GM19397 (cell line): ENCODE results near the gene NCOA4.
"Not testable (repeated sequence)": the region's sequence is repeated elsewhere in the genome, so short reads cannot be mapped to it uniquely, and the experiment has no call there.

Source experiments
- ATAC-seq: cut with Tn5 transposase; IDR thresholded peaks from one replicate; pipeline ENCODE4 v1.9.1; 2021; ENCODE audit warnings: mild to moderate bottlenecking, moderate library complexity; ENCODE audit not compliant: unreplicated experiment

Gene NCOA4

GRCh38 chr10:46052791-46053375, 22.5 kb upstream of the NCOA4 start:
- no peak for ATAC-seq

DNA sequence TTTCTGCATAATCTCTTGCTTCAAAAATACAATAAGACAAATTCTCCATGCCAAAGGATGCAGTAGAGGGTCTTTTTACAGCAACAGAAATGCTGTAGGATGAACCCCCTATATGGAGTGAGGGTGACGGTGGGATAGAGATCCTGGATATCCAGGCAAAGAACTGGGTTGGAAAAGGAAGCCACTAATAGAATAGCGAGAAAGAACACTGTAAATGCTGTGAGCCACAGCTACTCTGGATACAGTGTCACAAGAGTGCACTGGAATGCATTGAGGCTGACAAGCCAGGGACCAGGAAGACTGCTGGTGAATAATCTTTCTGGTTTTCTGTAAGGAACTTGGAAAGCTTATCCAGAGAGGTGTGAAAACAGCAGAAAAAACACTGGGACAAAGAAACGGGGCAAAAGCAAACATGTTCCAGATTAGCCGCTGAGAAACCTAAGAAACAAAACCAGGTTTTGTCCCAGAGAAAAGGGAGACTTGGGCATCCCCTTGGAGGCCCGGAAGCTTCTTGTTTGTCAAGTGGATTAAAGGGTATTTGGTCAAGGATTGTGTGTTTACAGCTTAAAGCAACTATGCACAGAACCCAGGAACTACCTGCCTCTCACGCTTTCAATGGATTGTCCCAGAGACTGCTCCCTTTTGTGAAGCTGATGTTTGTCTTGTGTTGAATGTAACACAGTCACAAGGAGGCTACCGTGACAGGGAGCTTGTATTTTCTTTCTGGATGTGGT, 21.8 kb upstream of the NCOA4 start:
- ATAC-seq = no peak

GRCh38 chr10:46050941-46051623, 20.7 kb upstream of the NCOA4 start:
- no peak for ATAC-seq

- ATAC-seq = not testable (repeated sequence)
Observed at GRCh38 chr10:46049497-46049831, 19.0 kb upstream of the NCOA4 start.

GRCh38 chr10:46048152-46048551, 17.7 kb upstream of the NCOA4 start:
- no peak for ATAC-seq

DNA sequence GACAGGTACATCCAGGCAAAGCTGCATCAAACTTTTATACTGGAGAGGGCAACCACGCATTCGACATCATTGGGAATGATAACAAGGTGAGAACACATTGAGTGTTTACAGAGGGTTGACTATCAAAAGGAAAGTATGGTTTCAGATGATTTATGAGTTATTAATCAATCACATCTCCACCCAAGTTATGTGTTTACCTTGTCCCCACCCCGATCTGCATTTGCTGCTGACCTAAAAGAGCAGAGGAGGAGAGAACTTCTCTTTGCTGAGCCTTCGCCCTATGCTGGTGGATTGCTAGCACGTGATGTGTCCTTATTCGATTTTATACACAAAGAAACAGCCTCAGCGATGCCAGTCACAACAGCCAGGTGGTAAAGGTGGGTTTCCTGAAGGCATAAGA, 15.8 kb upstream of the NCOA4 start, which contains the start of gene MSMB:
MSMB (minus strand) TSS at position 9 of the 400 bp plus-strand sequence. CDS start 32 bp downstream, outside the sequence.
- no peak for ATAC-seq

- no peak for ATAC-seq
Observed at GRCh38 chr10:46042527-46042926, 12.1 kb upstream of the NCOA4 start.

DNA sequence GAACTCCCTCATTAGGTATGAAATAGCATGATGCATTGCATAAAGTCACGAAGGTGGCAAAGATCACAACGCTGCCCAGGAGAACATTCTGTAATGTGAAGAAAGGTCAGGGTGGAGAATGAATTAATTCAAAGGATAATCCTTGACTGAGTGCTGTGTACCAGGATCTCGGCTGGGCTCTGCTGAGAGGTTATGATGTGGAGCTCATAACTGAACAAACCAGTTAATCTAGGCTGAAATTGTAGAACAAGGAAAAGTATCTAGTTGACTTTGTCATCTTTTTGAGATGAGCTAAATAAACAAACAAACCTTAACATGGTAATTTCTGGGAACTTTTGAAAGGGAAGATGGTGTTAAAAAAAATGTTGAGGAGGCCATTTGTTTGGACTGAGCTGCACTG, 9.6 kb upstream of the NCOA4 start:
- ATAC-seq = no peak

DNA sequence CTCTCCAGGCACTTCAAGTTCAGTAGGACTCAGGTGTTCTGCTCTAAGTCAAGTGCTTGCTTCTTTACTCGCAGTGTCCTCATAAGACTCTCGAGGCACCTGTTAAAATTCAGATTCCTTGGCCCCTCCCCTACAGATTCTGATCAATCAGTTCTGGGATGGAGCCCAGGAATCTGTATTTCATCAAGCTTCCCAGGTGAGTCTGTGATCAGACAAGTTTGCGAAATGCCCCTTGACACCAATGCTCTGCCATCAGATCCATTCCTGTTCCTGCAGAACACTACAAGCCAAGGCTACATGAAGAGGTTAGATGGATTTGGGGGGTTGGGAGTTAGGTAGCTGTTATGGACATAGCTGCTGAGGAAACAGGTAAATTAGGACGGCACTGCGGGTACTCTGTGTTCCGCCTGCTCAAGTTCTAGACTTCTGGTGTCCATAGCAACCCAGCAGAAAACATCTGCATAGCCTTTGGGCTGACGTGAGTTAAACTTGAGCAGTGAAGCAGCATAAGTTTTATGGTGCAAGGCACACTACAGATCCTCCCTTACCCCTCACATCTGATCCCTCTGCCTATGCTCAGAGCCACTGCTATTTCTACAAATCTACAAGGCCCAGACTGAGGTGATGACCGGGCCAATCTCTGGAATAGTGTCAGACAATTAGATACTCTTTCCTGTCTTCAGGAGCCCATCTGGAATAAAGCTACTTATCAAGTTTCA, 6.8 kb upstream of the NCOA4 start:
- no peak for ATAC-seq

- no peak for ATAC-seq
Observed at GRCh38 chr10:46035923-46036849, 5.8 kb upstream of the NCOA4 start.

DNA sequence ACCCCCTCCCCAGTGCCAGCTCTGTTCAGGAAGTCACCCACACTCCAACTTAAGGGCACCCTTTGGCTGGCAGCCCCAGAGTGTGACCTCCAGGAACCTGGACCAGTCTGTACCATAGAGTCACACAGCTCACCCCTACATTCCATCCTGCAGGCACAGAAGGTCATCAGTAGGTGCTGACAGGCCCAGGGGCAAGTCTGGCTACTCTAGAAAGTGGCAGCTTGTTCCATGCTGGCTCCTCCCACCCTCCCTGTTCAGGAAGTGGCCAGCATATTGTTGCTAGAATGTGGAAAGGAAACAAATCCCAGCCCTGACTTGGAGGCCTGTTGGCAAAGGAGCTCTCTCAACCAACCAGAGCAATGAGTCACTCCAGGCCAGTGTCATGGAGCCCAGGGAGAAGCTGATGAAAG, 3.2 kb upstream of the NCOA4 start:
- ATAC-seq = no peak

- ATAC-seq = no peak
Observed at GRCh38 chr10:46031648-46032532, 1.5 kb upstream of the NCOA4 start.

DNA sequence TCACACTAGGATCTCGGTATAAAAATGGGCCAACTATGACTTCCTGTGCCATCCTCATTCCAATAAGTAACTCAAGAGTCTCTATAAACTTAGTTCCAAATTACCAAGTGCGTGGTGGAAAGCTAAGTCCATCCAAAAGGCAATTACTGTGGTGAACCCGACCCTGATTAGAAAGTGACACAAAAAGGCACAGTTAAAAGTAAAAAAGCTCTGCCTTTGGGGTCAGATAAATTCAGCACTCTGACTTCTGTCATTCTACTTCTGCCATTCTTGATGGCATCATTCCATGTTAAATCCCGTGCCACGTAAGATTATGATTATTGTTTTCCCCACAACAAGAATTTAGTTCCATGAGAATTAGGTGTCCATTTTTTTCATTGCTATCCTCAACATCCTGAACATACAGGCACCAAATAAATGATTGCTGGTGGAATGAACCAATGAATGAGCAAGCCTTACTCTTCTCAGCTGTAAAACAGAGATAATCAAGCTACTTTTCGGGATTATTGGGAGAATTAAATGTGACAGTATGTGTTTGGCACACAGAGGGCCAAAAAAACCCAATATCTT, 877 bp downstream of the NCOA4 start:
- no peak for ATAC-seq

DNA sequence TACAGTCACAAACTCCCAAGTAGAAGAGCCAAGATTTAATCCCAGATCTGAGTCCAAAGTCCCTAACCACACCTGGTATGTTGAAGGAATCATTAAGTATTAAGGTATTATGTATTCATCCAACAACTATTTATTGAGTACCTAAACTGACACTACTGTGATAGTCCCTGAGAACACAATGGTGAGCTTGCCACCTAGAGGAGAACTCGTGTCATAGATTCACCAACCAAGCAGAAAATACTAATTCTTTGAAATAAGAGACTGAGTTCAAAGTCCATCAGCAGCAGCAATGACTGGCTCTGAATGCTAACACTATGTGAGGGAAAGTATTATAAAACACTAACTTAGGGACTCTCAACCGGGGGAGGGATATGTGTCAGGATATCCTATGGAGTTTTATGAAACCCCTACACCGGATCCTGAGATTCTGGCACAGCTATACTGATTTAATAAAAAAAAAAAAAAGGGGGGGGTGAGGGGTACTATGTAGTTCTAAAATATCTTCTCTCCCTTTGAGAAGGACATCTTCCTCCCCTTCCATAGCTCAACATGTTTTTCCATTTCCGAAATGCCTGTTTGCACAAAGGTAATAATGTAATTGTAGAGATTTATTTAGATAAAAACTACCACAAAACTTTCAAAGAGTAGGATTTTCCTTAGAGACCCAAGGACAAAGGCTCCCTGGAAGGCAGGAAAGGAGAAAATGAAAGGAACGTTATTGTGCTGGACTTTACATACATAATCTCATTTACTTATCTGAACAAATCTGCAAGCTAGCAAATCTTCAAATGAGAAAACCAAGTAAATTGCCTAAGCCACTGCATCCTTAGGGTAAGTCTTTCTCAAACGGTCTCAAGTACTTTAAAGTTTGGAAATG, 1.6 kb downstream of the NCOA4 start:
- peak; percentile 33 for ATAC-seq

GRCh38 chr10:46026106-46026505, 4.3 kb downstream of the NCOA4 start:
- ATAC-seq = no peak

DNA sequence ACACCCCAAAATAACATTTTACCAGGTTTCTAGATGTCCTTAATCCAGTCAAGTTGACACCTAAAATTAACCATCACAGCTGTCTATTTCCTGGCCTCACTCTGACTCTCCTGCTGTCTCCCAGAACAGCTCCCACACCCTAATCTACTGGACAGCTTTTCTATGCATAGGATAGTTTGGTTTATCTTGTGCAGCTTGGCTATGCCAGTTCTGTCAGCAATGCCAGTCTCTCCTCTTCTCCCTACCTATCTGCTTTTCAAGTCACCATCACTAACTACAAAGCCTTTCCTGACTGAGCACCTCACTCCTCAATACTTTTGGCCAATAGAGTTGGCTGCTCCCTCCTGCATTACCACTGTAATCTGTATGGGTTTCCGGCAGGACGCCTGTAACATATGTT, 5.0 kb downstream of the NCOA4 start:
- no peak for ATAC-seq

DNA sequence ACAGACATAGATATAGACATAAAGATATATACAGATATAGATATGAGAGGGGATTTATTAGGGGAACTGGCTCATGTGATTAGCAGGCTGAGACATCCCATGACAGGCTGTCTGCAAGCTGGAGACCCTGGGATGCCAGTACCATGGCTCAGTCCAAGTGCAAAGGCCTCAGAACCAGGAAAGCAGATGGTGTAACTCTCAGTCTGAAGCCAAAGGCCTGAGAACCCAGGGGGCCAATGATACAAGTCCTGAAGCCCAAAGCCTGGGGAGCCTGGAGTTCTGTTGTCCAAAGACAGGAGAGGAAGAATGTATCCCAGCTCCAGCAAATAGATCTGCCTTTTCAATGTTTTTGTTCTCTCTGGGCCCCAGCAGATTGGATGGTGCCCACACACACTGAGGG, 5.5 kb downstream of the NCOA4 start:
- no peak for ATAC-seq
